HG02981 (cell line): ENCODE results near the gene CHN2.

Experiments
- ATAC-seq: cut with Tn5 transposase; IDR thresholded peaks from one replicate; pipeline ENCODE4 v1.9.1; 2021; ENCODE audit warnings: mild to moderate bottlenecking, moderate library complexity; ENCODE audit not compliant: unreplicated experiment

Gene CHN2

GRCh38 chr7:29281782-29282541 lies 87.4 kb downstream of the CHN2 start:
- ATAC-seq, result no peak

DNA sequence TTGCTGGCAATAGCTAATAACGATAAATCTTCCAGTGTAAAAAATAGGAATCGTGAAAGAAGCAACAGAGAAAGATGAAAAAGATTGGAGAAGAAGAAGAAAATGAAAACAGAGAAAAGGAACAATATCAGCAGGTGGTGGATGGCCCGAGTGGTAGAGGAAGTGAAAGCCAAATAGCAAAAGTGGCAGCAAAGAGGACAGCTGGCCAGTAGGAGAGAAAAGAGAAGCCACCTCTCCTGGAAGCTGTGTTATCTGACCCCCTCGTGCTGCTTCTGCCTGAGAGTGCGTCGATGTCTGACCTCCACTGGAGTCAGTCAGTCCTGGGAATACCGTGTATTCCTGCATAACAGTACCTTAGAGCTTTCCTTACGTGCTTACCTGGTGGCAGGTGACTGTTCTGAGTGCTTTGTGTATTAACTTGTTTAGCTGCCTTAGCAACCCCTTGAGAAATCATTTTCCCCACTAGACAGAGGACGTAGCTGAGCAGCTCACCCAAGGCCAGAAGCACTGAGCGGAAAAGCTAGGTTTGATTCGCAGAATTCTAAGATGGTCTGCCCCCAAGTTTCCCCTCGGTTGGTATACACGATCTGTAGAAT lies 88.3 kb downstream of the CHN2 start:
- no peak for ATAC-seq

DNA sequence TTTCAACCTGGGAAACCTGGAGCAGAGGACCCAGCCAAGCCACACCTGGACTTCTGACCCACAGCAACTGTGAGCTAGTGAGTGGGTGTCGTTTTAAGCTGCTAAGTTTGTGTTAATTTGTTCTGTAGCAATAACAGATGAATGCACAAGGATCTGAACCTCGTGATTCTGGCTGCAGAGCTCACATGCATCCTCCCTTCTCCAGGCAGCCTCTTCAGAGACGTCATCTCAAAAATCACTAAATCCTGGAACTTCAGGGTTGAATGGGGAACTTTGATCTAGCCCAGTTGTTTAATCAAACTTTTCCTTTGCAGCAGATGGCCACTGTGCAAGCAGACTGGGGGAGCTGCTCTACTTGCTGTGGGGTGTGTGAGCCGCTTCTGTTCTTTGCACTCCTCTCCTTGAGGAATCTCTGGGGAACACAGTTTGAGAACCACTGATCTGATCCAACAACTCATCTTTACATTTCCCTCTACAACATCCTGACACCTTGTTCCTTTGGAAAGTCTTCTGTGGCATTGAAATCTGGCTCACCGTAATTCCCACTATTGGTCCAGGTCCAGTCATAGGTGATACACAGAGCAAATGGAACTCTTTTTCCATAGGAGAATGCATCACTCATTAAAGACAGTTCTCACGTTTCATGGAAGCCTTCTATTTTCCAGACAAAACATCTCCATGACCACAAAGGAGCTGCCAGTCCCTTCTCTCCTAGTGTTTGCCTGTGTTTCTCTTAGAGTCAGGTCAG lies 90.3 kb downstream of the CHN2 start:
- ATAC-seq, result no peak

DNA sequence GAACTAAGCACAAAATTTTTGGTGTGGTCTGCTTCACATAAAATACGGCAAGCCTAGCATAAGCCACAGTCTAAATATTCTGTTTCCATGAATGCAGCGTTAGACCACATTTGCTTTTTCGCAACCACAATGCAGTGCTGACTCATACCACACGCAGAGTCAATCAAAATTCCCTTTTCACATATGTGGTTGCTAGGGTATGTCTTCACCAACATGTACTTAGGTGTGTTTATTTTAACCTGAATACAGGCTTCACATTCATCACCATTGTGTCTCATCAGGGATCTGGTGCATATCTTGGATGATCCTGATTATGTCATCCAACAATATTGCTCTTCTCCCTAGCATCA lies 90.8 kb downstream of the CHN2 start:
- peak; percentile 55 for ATAC-seq

DNA sequence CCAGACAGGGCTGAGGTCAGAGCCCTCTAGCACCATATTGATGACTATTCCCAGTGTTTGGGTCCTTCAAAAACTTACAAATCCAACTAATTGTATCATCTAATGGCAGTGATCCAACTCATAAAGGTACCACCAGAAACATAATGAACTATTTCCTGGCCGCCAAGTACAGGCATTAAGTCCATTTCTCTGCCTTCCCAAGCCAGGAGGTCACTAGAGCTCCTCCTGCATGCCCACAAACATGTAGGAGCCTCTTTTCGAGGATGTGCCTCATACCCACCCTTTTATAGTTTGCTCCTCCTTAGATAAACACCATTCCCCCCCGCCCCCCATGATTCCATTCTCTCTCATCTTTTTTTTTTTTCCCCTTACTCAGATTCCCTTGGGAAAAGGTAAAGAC lies 91.3 kb downstream of the CHN2 start:
- no peak for ATAC-seq

DNA sequence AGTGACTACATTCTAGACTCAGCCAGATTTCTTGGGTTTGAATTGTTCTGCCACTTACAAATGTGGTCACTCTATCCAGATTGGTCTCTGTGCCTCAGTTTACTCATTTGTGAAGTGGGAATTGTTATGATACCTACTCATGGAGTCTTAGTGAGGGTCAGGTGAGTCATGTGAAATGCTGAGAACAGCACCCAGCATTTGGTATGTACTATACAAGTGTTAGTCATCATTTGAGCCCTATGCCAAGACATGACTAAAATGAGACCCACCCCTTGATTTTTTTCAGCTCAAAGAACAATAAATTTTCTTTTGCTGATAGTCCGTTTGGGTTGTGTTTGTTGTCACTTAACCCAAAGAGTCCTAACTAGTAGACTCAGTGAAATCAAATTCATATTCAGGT lies 92.8 kb downstream of the CHN2 start:
- no peak for ATAC-seq

- ATAC-seq, result no peak
Measured at GRCh38 chr7:29288181-29289091, 93.9 kb downstream of the CHN2 start.

DNA sequence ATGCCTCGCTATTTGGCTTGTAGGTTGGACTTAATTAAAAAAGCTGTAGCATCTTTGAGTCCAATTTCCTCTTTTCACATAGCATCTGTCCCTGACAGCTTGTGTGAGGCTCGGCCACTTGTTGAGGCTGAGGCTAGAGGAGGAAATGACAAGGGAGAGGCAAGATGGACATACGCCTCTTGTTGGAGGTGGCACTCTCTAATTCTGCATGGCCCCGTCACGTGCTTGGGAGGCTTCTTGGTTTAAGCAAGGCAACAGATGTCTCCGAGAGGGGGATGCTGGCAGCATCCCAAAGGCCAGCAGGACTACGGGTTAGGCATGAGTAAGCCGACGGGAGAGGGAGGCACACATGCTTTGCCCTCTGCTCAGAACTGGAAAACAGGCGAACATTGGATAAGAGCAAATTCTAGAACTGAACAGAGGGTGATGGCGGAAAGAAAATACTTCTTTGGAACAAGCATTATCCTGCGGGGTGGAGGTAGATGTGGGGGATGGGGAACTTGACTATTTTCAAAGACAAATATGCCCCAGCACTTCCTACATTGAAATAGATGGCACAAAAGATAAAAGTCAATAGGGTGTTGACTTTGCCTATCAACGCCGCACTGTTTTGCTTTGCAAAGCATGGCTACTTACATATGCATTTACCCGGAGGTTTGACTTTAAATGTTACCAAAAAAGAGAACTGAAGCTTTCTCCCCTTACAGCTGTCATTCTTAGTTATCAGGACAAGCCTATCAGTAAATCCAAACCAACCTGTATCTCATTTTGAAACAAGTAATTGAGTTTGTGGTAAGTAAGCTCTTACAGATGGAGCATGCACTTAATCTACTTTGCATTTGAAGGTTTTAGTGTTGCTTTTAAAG lies 94.8 kb downstream of the CHN2 start:
- ATAC-seq, result peak; percentile 69

DNA sequence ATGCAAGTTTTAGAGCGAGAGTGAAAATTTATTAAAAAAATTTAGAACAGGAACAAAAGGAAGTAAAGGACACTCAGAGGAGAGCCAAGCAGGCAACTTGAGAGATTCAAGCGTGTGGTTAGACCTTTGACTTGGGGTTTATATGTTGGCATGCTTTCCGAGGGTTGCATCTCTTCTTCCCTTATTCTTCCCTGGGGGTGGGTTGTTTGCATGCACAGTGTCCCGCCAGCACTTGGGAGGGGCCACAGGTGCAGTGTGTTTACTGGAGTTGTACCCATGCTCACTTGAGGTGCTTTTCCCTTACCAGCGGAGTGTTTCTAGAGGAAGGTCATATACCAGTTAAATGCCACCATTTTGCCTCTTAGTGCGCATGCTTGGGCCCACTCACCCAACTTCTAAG lies 96.3 kb downstream of the CHN2 start:
- no peak for ATAC-seq

DNA sequence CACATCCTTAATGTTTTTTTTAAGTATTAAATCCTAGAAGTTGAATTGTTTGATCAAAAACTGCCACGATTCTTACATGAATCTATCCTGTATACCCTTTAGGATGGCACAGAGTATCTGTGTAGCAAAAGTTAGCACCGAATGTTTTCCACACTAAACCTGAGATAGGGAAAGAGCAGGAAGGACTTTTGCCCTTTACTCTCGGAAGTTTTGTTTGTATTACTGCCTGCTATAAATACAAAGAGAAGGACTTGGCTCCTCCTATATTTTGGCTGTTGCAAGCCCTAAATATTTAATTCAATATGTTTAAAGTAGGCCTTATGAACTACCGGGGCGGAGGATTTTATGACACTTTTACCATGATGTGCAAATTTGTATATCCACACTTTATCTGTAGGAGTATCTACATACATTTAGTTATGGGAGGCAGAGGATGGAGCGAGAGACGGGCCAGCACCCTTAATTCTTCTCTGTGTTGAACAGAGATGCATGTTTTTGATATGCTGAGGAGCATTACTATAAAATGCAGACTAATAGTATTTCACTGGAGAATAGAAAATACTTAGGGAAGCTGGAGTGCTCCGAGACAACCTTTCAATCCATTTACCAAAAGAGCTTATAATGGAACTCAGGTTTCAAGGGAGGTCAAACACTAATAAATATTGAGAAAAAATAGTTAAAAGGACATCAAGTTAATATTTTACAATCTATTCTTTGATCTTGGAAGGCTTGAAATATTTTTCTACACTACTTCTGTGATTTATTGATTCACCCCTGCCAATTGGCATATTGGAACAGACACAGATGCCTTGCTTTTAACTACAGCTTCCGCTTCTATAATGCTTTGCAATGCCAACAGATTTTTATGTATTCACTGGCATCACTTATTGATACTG lies 97.4 kb downstream of the CHN2 start:
- ATAC-seq, result no peak

GRCh38 chr7:29292886-29293658 lies 98.5 kb downstream of the CHN2 start:
- no peak for ATAC-seq

DNA sequence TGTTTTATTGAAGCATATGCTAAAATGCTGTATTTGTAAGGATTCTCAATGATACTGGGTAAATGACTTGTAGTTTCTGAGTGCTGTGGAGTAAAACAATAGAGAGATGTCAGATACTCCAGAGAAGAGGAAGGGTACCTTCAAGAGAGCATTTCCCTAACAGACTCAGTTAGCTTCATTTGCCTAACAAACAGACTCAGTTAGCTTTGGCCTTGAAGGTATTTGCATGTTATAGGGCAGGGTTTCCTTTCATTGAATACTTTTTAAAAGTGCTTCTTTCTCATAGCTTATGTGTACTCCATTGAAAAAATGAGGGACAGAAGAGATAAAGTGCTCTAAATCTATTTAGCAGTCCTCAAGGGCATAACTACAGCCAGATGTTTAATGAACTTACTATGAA lies 101.8 kb downstream of the CHN2 start:
- ATAC-seq, result no peak

GRCh38 chr7:29297194-29297890 lies 102.8 kb downstream of the CHN2 start:
- ATAC-seq, result no peak

DNA sequence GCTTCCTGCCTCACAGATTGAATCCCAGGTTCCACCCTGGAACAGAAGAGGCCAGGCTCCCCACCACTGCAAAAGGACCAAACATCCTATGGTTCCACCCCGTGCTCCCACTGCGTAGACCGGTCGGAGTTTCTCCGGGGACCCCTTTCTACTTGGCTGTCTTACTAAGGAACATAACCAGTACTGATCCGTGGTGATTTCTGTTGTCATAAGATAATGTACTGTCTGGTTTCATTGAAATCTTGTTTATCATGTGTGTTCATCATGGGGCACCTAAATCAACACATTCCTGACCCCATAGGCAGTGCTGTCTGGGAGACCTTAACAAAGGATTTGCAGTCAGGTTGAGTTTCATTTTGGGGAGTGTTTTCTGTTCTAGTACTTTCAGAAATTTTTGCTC lies 104.5 kb downstream of the CHN2 start:
- ATAC-seq, result no peak

DNA sequence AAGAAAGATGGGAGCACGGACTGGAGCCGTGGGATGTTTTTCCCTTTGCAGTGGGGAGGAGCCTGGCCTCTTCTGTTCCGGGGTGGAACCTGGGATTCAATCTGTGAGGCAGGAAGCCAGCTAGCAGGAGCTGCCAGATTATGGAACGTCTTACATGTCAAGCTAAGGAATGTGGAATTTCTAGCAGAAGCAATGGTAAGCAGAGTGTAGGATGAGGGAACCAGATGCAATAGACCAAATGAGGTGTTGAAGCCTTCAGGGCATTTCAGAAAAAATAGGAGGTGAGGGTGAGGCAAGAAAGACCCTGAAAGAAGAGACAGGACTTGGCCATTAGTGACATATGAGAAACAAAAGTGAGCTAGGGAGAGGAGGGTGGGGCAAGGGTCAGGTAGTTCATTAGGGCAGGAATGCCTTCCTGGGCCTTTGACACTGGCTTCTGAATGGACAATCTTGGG lies 105.5 kb downstream of the CHN2 start:
- ATAC-seq, result no peak

DNA sequence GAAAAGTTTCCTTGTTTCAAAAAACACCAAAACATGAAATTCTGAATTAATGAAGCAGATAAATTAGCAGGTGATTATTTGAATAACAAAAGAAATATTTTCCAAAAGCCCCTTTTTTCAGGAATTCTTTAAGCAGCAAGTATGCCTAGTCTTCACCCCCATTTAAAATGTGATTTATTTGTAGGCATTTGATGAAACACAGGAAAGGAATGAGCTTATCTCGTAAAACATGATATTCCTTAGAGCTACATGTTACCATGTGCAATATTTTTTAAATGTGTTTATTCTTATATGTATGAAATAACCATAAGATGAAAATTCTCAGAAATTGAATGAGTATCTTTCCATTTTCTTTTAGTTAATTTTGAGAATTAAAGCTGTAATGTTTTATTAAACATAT lies 106.1 kb downstream of the CHN2 start:
- ATAC-seq, result no peak

DNA sequence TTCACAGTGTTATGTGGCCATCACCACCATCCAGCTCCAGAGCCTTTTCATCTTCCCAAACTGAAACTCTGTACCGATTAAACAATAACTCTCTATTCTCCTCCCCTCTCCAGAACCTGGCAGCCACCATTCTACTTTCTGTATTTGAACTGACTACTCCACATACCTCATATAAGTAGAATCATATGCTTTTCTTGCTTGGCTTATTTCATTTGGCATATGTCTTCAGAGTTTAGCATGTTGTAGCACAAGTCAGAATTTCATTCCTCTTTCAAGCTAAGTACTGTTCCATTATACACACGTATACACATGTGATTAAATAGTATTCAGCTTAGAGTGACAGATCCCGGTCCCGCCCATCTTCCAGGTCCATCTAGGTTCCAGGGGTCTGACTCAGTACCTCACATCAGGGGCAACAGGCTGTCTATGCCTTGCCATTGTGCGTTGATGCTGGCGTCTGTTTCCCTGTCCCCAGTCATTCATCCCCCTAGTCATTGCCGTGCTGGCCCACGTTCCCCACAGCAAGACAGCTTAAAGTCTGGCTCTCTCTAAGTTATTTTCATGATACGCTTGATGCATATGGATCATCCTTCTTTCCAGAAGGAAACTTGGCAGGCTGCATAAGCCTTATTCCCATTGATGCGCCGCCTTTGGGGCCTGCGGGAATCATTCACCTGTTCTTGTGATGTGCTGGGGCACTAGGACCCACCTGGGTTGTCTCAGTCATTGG lies 108.3 kb downstream of the CHN2 start:
- ATAC-seq, result no peak
